ENCODE results near the gene SERPINA9.

Gene SERPINA9

GRCh38 chr14:94462219-94462551 lies 13.8 kb downstream of the SERPINA9 start:
- no peak for DNase-seq (ENCODE audit: low read depth)

- no peak for DNase-seq (ENCODE audit: low read depth)
Observed at GRCh38 chr14:94461526-94462218, 14.3 kb downstream of the SERPINA9 start.

DNA sequence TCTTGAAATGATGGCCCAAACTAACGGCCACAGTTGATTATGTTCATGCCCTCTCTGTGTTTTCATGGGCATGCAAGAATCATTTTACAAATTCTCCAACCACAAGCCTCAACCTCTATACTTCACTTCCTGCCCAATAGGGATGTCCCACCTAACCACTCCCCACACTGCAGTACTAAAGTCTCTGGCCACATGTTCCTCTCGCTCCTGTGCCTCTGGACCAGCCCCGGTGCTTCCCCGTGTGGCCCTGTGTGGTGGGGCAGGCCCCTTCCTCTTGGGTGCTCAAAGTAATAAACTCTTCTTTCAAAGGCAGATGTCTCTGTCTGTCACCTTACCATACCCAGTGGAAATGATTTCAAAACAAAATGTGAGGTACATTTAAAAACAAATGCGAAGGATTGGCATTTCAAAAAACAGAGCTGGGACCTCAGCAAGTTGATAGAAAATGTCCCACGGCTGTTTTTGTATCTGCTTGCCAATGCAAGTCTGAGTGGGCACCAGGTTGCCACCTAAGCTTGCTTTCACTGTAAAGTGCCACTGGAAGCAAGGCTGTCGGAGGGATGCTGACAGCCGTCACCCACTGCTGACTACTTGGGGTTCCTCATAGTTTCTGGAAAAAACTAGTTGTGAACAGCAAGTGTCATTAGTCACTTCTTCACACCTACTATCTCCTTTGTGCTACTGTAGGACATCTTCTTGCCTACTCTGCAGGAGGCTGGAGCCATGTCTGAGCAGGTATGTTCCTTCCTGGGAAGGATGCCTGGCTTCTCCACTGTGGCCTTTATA lies 15.2 kb downstream of the SERPINA9 start:
- no peak for DNase-seq (ENCODE audit: low read depth)

GRCh38 chr14:94458558-94459205 lies 17.3 kb downstream of the SERPINA9 start:
- no peak for DNase-seq (ENCODE audit: low read depth)

DNA sequence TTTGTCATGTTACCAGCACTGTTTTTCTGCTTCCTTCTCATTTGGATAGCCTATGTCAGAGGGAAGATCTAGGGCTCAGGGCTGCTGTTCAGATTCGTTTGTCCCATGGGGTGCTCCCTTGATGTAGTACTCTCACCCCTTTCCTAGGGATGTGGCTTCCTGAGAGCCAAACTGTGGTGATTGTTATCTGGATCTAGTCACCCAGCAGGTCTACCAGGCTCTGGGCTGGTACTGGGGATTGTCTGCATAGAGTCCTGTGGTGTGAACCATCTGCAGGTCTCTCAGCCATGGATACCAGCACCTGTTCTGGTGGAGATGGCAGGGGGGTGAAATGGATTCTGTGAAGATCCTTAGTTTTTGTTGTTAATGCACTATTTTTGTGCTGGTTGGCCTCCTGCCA lies 17.9 kb downstream of the SERPINA9 start:
- no peak for DNase-seq (ENCODE audit: low read depth)

GRCh38 chr14:94455928-94456327 lies 20.1 kb downstream of the SERPINA9 start:
- no peak for DNase-seq (ENCODE audit: low read depth)

DNA sequence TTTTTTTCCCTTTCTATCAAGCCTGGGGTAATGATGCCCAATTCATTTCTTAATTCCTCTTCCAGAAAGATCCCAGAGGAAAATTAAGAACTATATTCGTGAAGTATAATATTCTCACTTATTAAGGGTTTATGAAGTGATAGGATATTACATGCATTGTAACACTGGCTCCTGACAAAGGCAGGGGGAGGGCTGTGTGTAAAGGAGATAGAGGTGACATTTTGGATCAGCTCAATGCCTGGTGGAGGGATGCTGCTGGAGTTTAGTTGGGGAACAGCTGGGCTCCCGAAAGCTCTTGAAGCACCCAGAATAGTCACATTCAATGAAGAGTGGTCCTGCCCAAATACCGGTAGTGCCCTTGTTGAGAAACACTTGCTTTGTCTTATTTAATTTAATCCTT lies 24.2 kb downstream of the SERPINA9 start:
- DNase-seq (ENCODE audit: low read depth): no peak

DNA sequence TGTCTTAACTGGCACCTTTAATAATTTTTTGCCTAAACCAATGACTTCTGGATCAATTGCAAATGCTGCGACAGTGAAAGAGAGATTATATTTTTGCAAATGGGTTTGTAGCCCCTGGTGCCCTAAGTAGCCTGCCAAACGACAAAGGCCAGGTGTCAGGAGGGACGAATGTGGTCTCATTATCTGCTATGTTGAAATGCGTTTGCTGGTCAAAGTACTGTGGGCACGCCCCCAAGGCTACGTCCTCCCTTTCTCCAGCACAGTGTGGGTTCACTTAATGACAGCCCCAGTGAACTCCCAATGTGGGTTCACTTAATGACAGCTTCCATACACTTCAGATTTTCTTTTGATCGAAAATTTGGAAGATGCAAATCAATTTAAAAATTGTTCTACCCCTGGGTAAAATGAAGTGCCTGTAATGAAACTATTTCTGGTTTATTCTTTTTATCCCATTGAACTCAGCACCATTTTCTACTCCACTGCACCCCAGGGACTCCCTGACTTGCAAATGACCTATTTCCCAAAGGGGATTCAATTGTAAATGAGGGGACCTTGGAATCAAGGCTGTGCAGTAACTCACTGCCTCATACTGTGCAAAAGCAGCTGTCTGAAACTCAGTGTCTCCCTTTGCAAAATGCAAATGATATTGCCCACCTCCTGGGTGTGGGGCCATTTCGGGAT lies 24.8 kb downstream of the SERPINA9 start:
- DNase-seq (ENCODE audit: low read depth): no peak

DNA sequence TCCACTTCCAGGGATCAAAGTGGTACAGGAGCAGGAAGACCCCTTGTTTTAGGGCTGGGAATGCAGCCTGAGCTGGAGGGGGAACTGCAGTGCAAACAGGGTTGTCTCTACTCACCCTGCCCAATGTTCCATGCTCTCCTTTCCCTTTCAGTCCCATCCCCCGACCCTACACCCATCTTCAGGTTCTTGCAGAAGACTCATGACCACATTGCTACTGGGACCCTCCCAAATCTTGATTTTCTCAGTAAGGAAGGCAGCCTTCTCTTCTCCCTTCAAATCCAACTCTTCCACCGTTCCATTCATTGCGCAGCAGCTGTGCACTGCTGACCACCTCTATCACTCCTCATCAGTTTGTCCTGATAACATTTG lies 25.3 kb downstream of the SERPINA9 start:
- no peak for DNase-seq (ENCODE audit: low read depth)

GRCh38 chr14:94449930-94450329 lies 26.1 kb downstream of the SERPINA9 start:
- no peak for DNase-seq (ENCODE audit: low read depth)

DNA sequence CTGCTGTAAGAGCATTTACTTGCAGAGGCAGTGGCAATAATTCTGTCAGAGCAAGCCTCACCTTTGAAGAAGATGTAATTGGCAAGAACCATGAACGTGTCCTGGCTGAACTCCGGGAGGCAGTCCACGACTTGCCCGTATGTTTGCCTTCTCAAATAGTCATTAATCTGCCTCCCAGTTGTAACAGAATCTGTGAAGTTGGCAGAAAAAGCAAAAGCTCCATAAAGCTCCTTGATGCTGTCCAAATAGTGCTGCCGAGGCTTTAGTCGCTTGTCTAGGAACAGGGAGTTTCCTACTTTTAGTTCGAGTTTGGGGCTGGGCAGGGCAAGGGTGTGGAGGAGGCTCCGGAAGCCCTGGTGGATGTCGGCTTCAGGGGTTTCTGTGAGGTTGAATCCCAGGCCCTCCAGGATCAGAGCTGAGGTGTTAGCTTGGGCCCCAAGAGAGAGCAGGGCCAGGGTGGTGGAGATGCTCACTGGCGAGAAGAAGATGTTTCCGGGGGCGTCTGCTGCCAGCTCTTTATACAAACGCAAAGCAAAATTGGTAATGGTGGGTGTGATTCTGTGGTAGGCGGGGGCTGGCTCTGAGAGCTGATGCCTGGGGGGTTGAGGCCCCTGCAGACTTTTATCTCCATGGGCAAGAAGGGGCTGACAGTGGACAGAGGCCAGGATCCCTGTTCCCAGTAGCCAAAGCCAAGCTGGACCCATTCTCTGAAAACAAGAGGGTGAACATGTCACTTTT lies 27.8 kb downstream of the SERPINA9 start:
- DNase-seq (ENCODE audit: low read depth): no peak

DNA sequence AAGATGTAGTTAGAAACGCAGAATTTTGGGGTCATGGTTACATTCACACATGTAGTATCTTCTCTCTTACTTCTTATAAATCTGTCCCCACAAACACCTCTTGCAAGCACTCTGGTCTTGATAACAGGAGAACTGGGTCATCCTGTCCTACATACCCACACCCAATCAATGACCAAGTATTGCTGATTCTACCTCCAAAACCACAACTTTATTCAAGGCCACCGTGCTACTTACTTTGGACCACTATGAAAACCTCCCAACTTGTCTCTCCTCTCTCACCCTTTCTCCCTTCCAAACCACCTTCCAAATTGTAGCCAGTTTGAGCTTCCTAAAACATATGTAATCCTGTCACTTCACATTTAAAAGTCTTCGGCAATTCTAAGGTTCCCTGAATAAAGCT lies 28.8 kb downstream of the SERPINA9 start:
- DNase-seq (ENCODE audit: low read depth): no peak

DNA sequence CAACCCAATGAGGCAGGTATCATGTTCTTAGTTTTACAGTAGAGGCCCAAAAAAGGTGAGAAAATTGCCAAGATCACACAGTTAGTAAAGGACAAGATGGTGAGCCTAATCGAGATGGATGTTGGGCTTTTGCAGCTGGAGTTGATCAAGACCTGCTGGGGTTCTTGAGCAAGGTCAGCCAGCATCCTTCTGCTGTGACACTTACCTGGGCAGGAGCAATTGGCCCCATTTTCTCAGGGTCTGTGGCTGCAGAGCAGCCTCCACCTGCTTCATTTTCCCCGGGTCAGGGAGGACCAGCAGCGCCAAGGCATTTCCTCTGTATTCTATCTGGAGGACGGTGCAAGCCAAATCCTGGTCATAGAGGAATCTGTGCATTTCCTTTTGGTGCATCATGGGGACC lies 29.9 kb downstream of the SERPINA9 start:
- no peak for DNase-seq (ENCODE audit: low read depth)

DNA sequence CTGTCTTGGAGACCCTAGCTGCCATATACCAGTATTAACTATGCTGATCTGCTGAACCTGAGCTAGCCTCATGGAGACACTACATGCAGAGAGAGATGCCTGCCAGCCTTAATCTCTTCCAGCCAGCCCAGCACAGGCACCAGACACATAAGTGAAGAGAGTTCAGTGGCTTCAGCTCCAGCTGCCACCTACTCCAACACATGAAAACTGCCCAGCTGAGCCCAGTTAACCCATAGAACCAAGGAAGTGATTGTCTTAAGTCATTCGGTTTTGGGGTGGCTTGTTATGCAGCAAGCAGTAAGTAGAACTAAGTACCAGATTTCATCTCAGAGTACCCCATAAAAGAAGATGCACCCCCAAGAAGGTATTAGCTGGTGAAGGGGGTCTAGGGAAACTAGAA lies 31.0 kb downstream of the SERPINA9 start:
- no peak for DNase-seq (ENCODE audit: low read depth)

DNA sequence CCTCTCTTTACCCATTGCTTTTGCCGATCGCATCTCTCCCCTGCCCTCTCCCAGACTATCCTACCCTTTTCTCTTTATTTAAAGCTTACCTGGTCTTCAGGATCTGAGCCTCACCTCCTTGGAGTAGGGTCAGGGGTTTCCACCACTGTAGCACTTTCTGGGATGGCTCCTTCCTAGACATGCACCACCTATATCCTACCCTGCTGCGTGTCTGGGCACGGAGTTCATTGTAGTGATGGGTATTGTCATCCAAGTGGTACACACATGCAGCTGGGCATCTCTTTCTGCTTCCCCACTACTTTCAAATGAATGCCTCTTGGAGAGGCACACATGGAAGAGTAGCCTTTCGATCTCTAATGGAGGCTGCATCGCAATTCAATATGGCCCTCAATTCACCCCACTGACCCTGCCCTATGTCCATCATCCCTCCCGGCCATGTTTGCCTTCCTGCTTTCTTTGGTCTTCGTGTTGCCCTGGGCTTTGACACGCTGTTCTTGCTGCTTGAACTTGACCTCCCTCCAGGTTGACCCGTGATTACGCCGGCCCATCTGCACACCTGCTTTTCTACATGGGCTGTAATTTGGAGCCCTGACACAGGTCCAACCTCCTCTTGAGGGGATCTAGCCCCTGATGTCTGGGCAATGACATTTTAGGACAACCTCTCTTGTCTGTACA lies 34.3 kb downstream of the SERPINA9 start:
- no peak for DNase-seq (ENCODE audit: low read depth)

DNA sequence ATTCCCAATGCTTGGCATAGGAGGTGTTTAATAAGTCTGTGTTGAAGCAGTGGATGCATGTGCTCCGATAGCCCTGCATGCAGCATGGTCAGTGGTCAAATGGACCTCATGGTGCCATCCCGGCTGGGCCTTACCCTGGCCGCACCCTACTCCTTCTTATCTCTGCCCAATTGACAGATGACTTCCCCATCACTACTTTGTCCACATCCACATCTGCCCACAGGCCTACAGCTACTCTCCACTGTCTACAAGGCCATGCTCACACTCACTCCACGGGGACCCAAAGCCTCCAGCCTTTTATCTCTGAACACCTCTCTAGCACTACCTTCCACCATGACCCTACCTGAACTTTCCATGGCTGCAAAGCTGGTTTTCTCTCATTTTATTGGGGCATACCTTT lies 34.9 kb downstream of the SERPINA9 start:
- no peak for DNase-seq (ENCODE audit: low read depth)

GRCh38 chr14:94439453-94440057 lies 36.4 kb downstream of the SERPINA9 start:
- no peak for DNase-seq (ENCODE audit: low read depth)

GRCh38 chr14:94428610-94429009 lies 47.4 kb downstream of the SERPINA9 start:
- no peak for DNase-seq (ENCODE audit: low read depth)

DNA sequence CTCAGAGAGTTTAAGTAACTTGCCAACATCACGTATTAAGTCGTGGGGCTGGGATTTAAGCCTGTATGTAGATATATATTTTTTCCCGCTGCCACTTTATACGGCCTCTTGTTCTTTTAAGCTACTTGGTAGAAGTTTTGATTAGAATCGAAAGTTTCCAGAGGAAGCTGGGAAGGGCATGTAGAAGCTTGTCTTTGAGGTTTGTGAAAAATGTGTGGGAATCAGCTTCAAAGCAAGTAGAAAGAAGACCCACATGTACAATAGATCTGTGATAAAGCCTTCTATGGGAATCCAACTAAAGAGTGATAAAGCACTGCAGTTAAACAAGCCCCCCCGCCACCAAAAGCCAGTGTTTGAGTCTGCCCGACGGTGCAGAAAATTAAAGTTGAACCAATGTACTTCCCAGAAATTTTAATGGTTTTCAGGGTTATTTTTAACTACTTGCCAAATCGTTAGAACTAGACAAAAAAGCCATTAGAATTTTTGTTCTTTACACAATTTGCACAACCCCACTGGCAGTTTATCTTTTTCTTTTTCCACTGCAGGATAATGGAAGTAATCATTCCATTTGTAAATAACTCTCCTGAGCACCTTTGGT lies 48.9 kb downstream of the SERPINA9 start:
- DNase-seq (ENCODE audit: low read depth): no peak

DNA sequence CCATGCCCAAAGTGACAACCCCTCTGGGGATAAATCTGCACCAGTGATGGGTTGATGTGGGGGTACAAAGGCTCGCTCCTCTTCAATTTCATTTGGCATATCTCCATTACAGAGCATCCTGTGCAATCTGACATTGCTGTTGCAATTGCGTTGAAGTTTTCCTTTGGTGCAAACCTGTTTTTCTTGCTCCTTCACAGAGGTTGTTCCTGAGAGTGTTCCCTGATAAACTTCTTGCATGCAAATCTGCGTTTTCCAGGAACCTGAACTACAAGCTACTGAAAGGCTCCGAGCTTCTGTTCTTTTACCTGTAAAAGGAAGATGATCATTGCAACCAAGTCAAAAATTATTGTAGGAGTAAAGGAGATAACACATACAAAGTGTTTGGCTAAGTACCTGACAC lies 49.5 kb downstream of the SERPINA9 start:
- no peak for DNase-seq (ENCODE audit: low read depth)

DNA sequence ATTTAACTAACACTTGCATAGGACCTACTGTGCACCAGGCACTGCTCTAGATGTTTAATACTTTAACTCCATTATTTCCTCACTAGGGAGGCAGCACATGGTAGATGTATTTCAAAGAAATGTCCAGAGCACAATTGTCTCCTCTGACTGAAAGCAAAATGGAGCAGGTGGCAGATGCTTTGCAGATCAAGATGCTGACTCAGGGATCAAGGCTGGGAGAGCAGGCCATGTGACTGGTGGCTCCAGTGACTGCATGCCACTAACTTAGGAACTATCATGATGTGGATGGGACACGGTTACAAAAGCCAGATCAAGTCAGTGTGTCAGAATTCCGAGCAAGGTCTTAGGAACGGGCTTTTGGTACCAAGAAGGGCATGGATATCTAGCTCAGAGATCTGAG lies 51.6 kb downstream of the SERPINA9 start:
- no peak for DNase-seq (ENCODE audit: low read depth)
